Activated CD4-positive, alpha-beta T cell treated with anti-CD3 and anti-CD28 coated beads for 36 hours (primary cell): ENCODE results near the gene UPF3A. TPM values are rescaled to one million over a fixed set of nuclear protein-coding genes. Genes with fewer than 3 reads are reported as not detected.

Experiments
- ATAC-seq: fragments of 200-7000 bp; cut with Tn5 transposase; one replicate; pipeline ENCODE4 v1.10.0; 2021; ENCODE audit warnings: mild to moderate bottlenecking, moderate library complexity
- CTCF ChIA-PET: fragments of 350-600 bp; sonication (Branson Sonifier 250); formaldehyde crosslinking; loops from one replicate; lab custom pipeline; 2021; ENCODE audit warnings: antibody characterized with exemption; lab: Charles Lee
- POLR2A ChIA-PET: fragments of 350-600 bp; sonication (Branson Sonifier 250); formaldehyde crosslinking; loops from one replicate; lab custom pipeline; 2021; ENCODE audit warnings: antibody characterized with exemption, inconsistent platforms; lab: Charles Lee
- DNase-seq: peaks from one replicate; pipeline ENCODE4 v3.0.0-alpha.2; 2020
- H3K27ac Mint-ChIP-seq: one replicate; pipeline ENCODE4 v1.8.0; 2021; ENCODE audit warnings: mixed read lengths
- H3K27me3 Mint-ChIP-seq: one replicate; pipeline ENCODE4 v1.8.0; 2021; ENCODE audit warnings: mixed read lengths
- H3K36me3 Mint-ChIP-seq: one replicate; pipeline ENCODE4 v1.8.0; 2021; ENCODE audit warnings: low read depth, mixed read lengths
- H3K4me1 Mint-ChIP-seq: one replicate; pipeline ENCODE4 v1.8.0; 2021; ENCODE audit warnings: mixed read lengths
- H3K4me3 Mint-ChIP-seq: one replicate; pipeline ENCODE4 v1.8.0; 2021; ENCODE audit warnings: mild to moderate bottlenecking, moderate library complexity, mixed read lengths
- H3K9me3 Mint-ChIP-seq: one replicate; pipeline ENCODE4 v1.8.0; 2021; ENCODE audit warnings: low read depth, mixed read lengths
- intact Hi-C, 2 experiments: fragments of 100-400 bp; cut with DNase I in 1 of 2; cut with micrococcal nuclease in 1 of 2; formaldehyde crosslinking; loops; one replicate each; pipeline versions ENCODE4 v1.14.2 to v1.15.1; 2022 to 2024; cut with DNase I, micrococcal nuclease
- total RNA-seq, 2 experiments: library from RNA; stranded (reverse); gene quantifications; one replicate each; pipeline ENCODE4 v1.2.3, GENCODE V29; 2021

Gene UPF3A
- total RNA-seq, 2 experiments from 2014 or later: 41.1 to 43.3 TPM

DNA sequence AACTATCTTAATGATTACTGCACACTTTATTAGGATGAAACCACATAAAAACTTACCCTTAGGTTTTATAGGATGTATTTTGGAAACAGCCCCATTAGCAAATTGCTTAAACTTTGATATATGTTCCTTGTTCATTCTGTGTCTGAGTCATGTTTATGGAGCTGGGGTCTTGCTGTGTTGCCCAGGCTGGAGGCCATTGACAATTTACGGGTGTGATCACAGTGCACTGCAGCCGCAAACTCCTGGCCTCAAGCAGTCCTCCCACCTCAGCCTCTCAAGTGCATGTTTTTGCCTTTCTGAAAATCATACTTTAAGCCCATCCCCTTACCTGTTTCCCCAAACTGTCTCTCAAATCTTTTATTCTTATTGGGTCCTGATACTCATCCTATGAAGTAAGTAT is 27.7 kb downstream of the UPF3A start:
- H3K4me1 Mint-ChIP-seq: peaks cover 13% of the 10 kb centered on the region
- no peak overlapping the region for H3K27ac Mint-ChIP-seq
- ChIA-PET CTCF (no interaction called here), POLR2A (no interaction called here)
- intact Hi-C loops: no loop called here
- H3K27me3 Mint-ChIP-seq: no peaks in the 10 kb centered on the region
- peaks cover 13% of the 10 kb centered on the region for H3K36me3 Mint-ChIP-seq
- no peaks in the 10 kb centered on the region for H3K9me3 Mint-ChIP-seq
- DNase-seq: no peak
- ATAC-seq: no peak
- H3K4me3 Mint-ChIP-seq: no peak overlapping the region

DNA sequence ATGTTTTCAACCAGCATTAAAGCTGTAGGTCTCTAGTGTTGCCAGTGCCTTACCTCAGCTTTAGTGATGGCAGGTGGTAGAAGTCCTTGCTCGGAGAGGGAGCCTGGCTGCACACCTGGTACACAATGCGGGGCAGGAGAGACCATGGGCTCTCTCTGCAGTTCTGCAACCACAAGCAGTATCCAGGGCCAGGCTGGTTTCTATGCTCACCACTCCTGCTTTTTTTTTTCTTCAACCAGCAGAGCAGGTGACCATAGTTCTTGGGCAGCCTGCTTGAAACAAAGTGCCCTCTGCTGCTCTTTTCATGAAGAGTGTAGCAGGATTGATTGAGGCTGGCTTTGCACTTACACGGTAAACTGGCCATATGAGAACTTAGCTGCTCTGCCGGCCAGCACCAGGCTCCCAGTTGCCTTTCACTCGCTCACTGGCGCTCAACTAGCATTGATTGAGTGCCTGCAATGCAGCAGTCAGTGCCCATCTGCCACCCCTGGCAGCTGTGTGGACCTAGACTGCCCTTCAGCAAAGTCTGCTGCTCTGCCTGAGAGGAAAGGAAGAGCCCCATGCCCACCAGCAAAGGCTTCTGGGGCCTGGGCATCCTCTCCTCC is 28.5 kb downstream of the UPF3A start:
- peaks cover 11% of the 10 kb centered on the region for H3K36me3 Mint-ChIP-seq
- ATAC-seq (no peak), DNase-seq (no peak)
- ChIA-PET CTCF (interaction anchor here (0.6 kb wide), 1 partner anchor 30 kb away, joined by 3 read pairs; no protein-coding TSS in a partner anchor), POLR2A (interaction anchor here (0.5 kb wide), 1 partner anchor 25 kb away, joined by 11 read pairs; no protein-coding TSS in a partner anchor)
- no peaks in the 10 kb centered on the region for H3K27me3 Mint-ChIP-seq
- no peak overlapping the region for H3K27ac Mint-ChIP-seq
- H3K4me3 Mint-ChIP-seq: no peak overlapping the region
- intact Hi-C loops: no loop called here
- H3K9me3 Mint-ChIP-seq: no peaks in the 10 kb centered on the region
- peaks cover 14% of the 10 kb centered on the region for H3K4me1 Mint-ChIP-seq

DNA sequence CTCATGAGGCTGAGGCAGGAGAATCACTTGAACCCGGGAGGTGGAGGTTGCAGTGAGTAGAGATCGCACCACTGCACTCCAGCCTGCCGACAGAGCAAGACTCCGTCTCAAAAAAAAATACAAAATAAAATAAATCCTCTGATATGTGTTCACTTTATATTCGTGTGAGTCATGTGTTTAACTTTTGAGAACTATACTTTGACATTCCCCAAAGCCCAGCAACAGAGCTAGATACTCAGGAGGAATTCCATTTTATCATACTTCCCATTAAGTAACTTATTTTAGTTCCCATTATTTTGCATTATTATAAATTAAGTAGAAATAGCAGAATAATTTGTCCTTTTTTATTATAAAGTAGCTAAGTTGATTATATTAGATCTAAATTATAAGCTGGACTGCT is 29.6 kb downstream of the UPF3A start:
- ATAC-seq (no peak), DNase-seq (no peak)
- intact Hi-C loops: no loop called here
- peaks cover 21% of the 10 kb centered on the region for H3K4me1 Mint-ChIP-seq
- H3K27ac Mint-ChIP-seq: no peak overlapping the region
- POLR2A ChIA-PET: no interaction called here
- H3K36me3 Mint-ChIP-seq: peaks cover 16% of the 10 kb centered on the region
- no peak overlapping the region for H3K4me3 Mint-ChIP-seq
- CTCF ChIA-PET: no interaction called here
- H3K9me3 Mint-ChIP-seq: no peaks in the 10 kb centered on the region
- H3K27me3 Mint-ChIP-seq: no peaks in the 10 kb centered on the region

DNA sequence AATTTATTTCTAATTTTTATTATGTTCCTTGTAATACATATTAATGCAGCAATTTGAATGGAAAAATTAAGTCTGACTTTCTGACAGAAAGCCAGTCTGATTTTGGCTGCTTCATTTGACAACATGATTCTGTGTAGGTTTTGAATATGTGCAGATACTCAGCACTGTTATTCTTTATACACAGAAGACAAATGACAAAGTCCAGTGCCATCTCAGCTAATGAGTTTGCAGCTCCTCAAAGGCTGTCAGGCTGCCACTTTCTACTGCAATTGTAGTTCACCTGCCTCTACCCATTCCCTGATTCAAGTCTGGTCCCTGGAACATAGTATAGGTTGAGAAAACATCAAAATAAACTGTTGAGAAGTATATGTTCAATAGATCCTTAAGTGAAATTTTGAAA is 30.0 kb downstream of the UPF3A start:
- Mint-ChIP-seq H3K27me3 (no peaks in the 10 kb centered on the region), H3K9me3 (no peaks in the 10 kb centered on the region), H3K36me3 (peaks cover 14% of the 10 kb centered on the region), H3K4me3 (no peak overlapping the region), H3K27ac (no peak overlapping the region), H3K4me1 (peaks cover 21% of the 10 kb centered on the region)
- intact Hi-C loops: no loop called here
- ChIA-PET POLR2A (no interaction called here), CTCF (no interaction called here)
- ATAC-seq (no peak), DNase-seq (no peak)

DNA sequence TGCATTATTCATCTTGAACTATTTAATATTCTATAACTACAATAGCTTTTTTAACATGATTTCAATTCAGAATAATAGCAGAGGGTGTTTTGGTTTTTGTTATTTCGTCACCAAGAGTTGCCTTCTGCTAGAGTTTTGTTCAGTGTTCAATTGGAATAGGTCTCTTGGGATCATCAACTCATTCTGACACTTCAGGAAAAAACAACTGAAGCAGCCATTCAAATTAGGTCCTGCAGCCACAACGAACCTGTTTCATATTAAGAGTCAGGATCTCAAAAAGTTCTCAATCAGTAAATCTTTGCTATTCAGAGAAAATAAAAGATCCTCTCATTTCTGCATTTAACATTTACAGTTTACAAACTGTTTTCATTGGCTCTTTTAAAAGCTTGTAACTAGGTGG is 30.5 kb downstream of the UPF3A start:
- intact Hi-C loops: no loop called here
- ChIA-PET CTCF (interaction anchor here (1.9 kb wide), 1 partner anchor 13 kb away, joined by 5 read pairs; no protein-coding TSS in a partner anchor), POLR2A (no interaction called here)
- Mint-ChIP-seq H3K27ac (no peak overlapping the region), H3K4me1 (peaks cover 24% of the 10 kb centered on the region), H3K27me3 (no peaks in the 10 kb centered on the region), H3K36me3 (peaks cover 17% of the 10 kb centered on the region), H3K9me3 (no peaks in the 10 kb centered on the region), H3K4me3 (no peak overlapping the region)
- ATAC-seq: no peak
- DNase-seq: no peak

DNA sequence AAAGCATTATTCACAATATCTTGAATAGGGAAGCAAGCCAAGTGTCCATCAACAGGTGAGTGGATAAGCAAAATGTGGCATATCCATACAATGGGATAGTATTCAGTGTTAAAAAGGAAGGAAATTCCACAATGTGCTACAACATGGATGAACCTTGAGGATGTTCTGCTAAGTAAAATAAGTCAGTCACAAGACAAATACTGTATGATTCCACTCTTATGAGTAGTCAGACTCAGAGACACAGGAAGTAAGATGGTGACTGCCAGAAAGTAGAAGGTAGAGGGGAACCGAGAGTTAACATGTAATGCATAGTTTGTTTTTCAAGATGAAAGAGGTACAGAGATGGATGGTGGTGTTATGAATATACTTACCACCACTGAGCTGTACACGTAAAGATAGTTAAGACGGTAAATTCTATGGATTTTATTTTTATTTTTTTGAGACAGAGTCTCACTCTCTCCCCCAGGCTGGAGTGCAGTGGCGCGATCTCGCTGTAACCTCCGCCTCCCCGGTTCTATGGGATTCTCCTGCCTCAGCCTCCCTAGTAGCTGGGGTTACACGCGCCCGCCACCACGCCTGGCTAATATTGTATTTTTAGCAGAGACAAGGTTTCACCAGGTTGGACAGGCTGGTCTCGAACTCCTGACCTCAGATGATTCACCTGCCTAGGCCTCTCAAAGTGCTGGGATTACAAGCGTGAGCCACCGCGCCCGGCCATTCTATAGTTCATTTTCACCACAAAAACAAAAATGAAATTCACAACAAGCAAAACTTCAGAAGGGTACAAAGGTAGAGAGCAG is 31.9 kb downstream of the UPF3A start:
- no peaks in the 10 kb centered on the region for H3K27me3 Mint-ChIP-seq
- ChIA-PET POLR2A (interaction anchor here (0.9 to 1.4 kb wide), 4 partner anchors 10 to 245 kb away, joined by 4 to 12 read pairs (median 5); partner anchors contain the start of gene UPF3A), CTCF (interaction anchor here (0.9 to 1.9 kb wide), 3 partner anchors 10 to 32 kb away, joined by 3 to 5 read pairs (median 4); partner anchors contain the start of gene UPF3A)
- H3K4me3 Mint-ChIP-seq: peak overlapping the region; percentile 97
- peaks cover 17% of the 10 kb centered on the region for H3K36me3 Mint-ChIP-seq
- peaks cover 35% of the 10 kb centered on the region for H3K4me1 Mint-ChIP-seq
- ATAC-seq (peak; percentile 71), DNase-seq (peak; percentile 75)
- H3K27ac Mint-ChIP-seq: peak overlapping the region; percentile 98
- H3K9me3 Mint-ChIP-seq: no peaks in the 10 kb centered on the region
- intact Hi-C loops: loop anchor here in 1 of 2 experiments (1.0 kb wide), 1 partner anchor 248 kb away; no protein-coding TSS in a partner anchor

DNA sequence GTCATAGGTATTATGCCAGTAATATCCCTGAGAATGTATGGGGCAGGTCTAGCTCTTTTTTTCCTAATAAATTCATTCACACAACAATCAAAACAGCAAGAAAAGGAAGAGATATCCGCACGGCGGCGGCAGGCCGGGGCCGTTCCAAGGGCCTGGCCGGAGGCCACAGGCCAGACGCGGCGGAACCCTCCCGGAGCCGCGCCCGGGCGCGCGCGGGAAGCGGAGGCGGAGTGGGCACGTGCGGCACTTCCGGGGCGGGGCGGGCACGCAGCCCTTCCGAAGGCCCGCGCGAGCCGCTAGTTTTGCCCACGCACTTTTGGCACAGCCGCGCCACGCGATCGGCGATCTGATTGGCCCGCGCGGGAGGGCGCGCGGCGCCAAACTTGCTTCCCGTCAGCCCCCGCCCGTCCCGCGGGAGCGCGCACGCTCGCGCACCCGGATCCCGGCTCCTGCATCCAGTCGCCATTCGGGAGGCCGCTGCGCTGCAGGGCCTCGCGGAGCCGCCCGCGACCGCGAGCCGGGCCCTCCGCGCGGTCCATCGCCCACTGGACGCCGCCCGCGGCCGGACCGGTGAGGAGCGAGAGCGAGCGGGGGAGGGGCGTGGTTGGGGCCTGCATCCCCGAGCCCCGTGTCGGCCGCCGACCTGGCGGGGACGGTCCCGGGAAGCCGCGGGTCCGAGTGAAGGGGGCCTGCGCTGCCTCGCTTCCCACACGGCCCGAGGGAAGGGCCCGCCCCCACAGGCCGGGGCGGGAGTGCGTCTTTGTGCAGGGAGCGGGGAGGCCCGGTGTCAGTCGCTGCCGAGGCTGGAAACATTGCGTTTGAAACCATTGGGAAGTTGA is 32.9 kb downstream of the UPF3A start, which contains the start of gene CHAMP1:
Gene CHAMP1, plus strand, starts transcription at position 430 of the 839 bp plus-strand sequence. CDS start 9,340 bp downstream, outside the sequence.
- H3K27me3 Mint-ChIP-seq: no peaks in the 10 kb centered on the region
- peaks cover 26% of the 10 kb centered on the region for H3K36me3 Mint-ChIP-seq
- intact Hi-C loops: loop anchor here (1.0 to 2.0 kb wide), 8 partner anchors 21 to 1105 kb away; partner anchors contain the start of genes UPF3A (in 2 of the 2), CDC16 (in 1 of the 2), CUL4A (in 1 of the 2) and DCUN1D2 (in 1 of the 2)
- ATAC-seq: peak; percentile 77
- H3K27ac Mint-ChIP-seq: peak within 1 kb of the TSS; percentile 98
- CTCF ChIA-PET: interaction anchor here (0.9 to 1.9 kb wide), 4 partner anchors 11 to 77 kb away, joined by 3 to 5 read pairs (median 4); no protein-coding TSS in a partner anchor
- H3K9me3 Mint-ChIP-seq: no peaks in the 10 kb centered on the region
- peak within 1 kb of the TSS; percentile 97 for H3K4me3 Mint-ChIP-seq
- H3K4me1 Mint-ChIP-seq: peaks cover 43% of the 10 kb centered on the region
- DNase-seq: peak; percentile 97
- POLR2A ChIA-PET: interaction anchor here (1.3 to 1.4 kb wide), 3 partner anchors 9 to 33 kb away, joined by 4 to 12 read pairs (median 6); partner anchors contain the start of gene UPF3A

DNA sequence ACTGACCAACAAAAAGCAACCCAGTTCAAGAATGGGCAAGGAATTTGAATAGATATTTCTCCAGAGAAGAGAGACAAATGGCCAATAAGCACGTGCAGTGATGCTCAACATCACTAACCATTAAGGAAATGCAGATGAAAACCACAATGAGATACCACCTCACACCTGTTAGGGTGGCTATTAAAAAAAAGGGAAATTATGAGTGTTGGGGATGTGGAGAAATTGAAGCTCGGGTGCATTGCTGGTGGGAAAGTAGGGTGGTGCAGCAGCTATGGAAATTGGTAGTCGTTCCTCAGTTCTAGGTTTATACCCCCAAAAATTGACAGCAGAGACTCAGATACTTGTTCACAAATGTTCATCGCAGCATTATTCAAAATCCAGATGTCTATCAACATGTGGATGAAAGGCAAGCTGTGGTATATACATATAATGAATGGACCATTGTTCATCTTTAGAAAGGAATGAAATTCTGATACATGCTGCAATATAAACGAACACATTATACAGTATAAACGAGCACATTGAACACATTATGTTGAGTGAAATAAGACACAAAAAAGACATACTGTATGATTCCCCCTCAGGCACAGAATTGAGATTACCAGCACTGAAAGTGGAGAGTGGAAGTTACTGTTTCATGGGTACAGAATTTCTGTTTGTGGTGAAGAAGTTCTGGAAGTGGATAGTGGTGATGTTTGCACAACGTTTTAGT is 33.8 kb downstream of the UPF3A start:
- CTCF ChIA-PET: interaction anchor here (0.7 to 1.0 kb wide), 3 partner anchors 11 to 78 kb away, joined by 3 read pairs; no protein-coding TSS in a partner anchor
- POLR2A ChIA-PET: interaction anchor here (0.6 kb wide), 1 partner anchor 19 kb away, joined by 3 read pairs; no protein-coding TSS in a partner anchor
- intact Hi-C loops: loop anchor here in 1 of 2 experiments (2.0 kb wide), 1 partner anchor 34 kb away; the partner anchor contains the start of gene UPF3A
- no peaks in the 10 kb centered on the region for H3K9me3 Mint-ChIP-seq
- H3K4me1 Mint-ChIP-seq: peaks cover 53% of the 10 kb centered on the region
- H3K27ac Mint-ChIP-seq: peak overlapping the region; percentile 89
- H3K4me3 Mint-ChIP-seq: peak overlapping the region; percentile 97
- H3K27me3 Mint-ChIP-seq: no peaks in the 10 kb centered on the region
- H3K36me3 Mint-ChIP-seq: peaks cover 35% of the 10 kb centered on the region
- ATAC-seq (peak; percentile 2), DNase-seq (no peak)

DNA sequence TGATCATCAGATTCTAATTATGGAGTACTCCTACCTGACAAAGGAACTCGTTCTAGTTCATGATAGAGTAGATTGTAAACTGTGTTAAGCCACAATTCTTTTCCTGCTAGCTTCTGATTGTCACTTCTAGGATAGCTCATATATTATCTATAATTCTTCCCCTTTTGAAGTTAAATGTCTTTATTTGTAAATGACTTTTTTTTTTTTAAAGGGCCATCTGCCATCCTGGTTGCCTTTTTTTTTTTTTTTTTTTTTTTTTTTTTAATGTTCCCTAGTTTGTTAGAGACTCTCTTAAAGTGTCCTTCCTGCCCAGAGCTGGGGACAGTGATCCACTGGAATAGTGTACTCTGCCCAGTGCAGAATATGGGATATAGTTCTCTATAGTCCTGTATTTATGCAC is 37.2 kb downstream of the UPF3A start:
- H3K9me3 Mint-ChIP-seq: no peaks in the 10 kb centered on the region
- H3K4me3 Mint-ChIP-seq: no peak overlapping the region
- CTCF ChIA-PET: interaction anchor here (0.8 to 1.6 kb wide), 4 partner anchors 9 to 24 kb away, joined by 3 to 5 read pairs (median 4); no protein-coding TSS in a partner anchor
- peak overlapping the region; percentile 40 for H3K27ac Mint-ChIP-seq
- ATAC-seq (no peak), DNase-seq (no peak)
- peaks cover 57% of the 10 kb centered on the region for H3K4me1 Mint-ChIP-seq
- H3K27me3 Mint-ChIP-seq: no peaks in the 10 kb centered on the region
- H3K36me3 Mint-ChIP-seq: peaks cover 62% of the 10 kb centered on the region
- POLR2A ChIA-PET: interaction anchor here (0.7 kb wide), 1 partner anchor 171 kb away, joined by 3 read pairs; no protein-coding TSS in a partner anchor
- intact Hi-C loops: no loop called here

DNA sequence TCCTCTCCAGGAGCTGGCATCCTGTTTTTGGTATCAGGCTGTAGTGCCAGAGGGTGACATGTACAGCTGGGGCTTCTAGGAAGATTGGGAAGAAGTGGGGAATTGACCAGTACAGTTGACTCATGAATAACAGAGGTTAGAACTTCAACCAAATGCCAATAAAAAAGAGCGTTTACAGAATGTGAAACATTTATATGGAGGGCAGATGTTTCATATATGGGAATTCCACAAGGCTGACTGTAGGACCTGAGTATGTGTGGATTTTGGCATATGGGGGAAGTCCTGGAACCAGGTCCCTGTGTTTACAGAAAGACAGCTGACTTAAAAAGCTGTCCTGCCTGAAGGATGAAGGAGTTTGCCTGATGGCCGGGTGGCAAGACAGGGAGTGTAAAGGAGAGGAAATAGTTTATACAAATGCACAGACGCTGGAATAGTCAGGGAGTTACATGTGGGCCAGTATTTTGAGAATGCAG is 38.1 kb downstream of the UPF3A start:
- Mint-ChIP-seq H3K9me3 (no peaks in the 10 kb centered on the region), H3K4me1 (peaks cover 62% of the 10 kb centered on the region), H3K4me3 (no peak overlapping the region), H3K27me3 (no peaks in the 10 kb centered on the region), H3K36me3 (peaks cover 71% of the 10 kb centered on the region), H3K27ac (peak overlapping the region; percentile 29)
- ChIA-PET POLR2A (no interaction called here), CTCF (interaction anchor here (0.8 to 1.6 kb wide), 3 partner anchors 14 to 23 kb away, joined by 3 to 5 read pairs (median 3); no protein-coding TSS in a partner anchor)
- DNase-seq: no peak
- ATAC-seq: no peak
- intact Hi-C loops: no loop called here
